Fibroblast of pulmonary artery (primary cell): ENCODE results near the gene CCT2.
A peak's percentile ranks its signal among the peaks of the same experiment; 100 is the strongest.

Source experiments
- DNase-seq: peaks from one replicate; pipeline ENCODE4 v3.0.0-alpha.2; 2010; ENCODE audit warnings: low read depth
- H3K4me3 ChIP-seq: replicated peaks from 2 replicates; pipeline ENCODE4 v1.5.1; 2011; ENCODE audit warnings: low read depth, mild to moderate bottlenecking, control low read depth, low read length, moderate library complexity
- CTCF ChIP-seq: IDR thresholded peaks from 2 replicates; pipeline ENCODE4 v1.5.1; 2011; ENCODE audit warnings: mild to moderate bottlenecking, control low read depth, low read length, inconsistent platforms; ENCODE audit errors: missing control alignments

Gene CCT2

GRCh38 chr12:69583203-69583602 lies 2.1 kb upstream of the CCT2 start:
- no peak for TF ChIP-seq CTCF
- no peak overlapping the region for H3K4me3 ChIP-seq
- DNase-seq, result no peak

- H3K4me3 ChIP-seq, result no peak overlapping the region
- no peak for DNase-seq
- TF ChIP-seq CTCF, result no peak
These were observed 3.3 kb downstream of the CCT2 start for GRCh38 chr12:69588527-69588926.

GRCh38 chr12:69589082-69589481 lies 3.8 kb downstream of the CCT2 start:
- TF ChIP-seq CTCF, result no peak
- no peak for DNase-seq
- H3K4me3 ChIP-seq, result no peak overlapping the region

GRCh38 chr12:69595689-69596088 lies 10.4 kb downstream of the CCT2 start:
- no peak for DNase-seq
- no peak overlapping the region for H3K4me3 ChIP-seq
- TF ChIP-seq CTCF, result peak; percentile 0

- H3K4me3 ChIP-seq, result no peak overlapping the region
- DNase-seq, result no peak
- TF ChIP-seq CTCF, result no peak
These were observed 13.0 kb downstream of the CCT2 start for GRCh38 chr12:69598174-69598753.

GRCh38 chr12:69600804-69601203 lies 15.5 kb downstream of the CCT2 start:
- TF ChIP-seq CTCF, result no peak
- no peak for DNase-seq
- no peak overlapping the region for H3K4me3 ChIP-seq

- no peak overlapping the region for H3K4me3 ChIP-seq
- DNase-seq, result no peak
- no peak for TF ChIP-seq CTCF
These were observed 16.9 kb downstream of the CCT2 start for GRCh38 chr12:69601962-69602685.
